Activated CD8-positive, alpha-beta memory T cell treated with anti-CD3 and anti-CD28 coated beads for 48 hours (primary cell): Measurements from ENCODE around the gene SIGLEC7.

ENCODE experiments used
- DNase-seq, 3 experiments: peaks; one replicate each; pipeline ENCODE4 v3.0.0-alpha.2; 2020; ENCODE audit warnings: low read depth in 2 of 3, low spot score in 2 of 3

Gene SIGLEC7

GRCh38 chr19:51166846-51167490, 24.9 kb downstream of the SIGLEC7 start:
- DNase-seq: peak in 1 of 3 experiments; percentile 9

GRCh38 chr19:51168564-51169282, 26.6 kb downstream of the SIGLEC7 start:
- DNase-seq: no peak

GRCh38 chr19:51169283-51169918, 27.3 kb downstream of the SIGLEC7 start:
- DNase-seq: peak; percentile 25 to 45 (median 29)

- DNase-seq: no peak
These were observed 30.1 kb downstream of the SIGLEC7 start for GRCh38 chr19:51172223-51172622.

- DNase-seq: no peak
These were observed 31.6 kb downstream of the SIGLEC7 start for GRCh38 chr19:51173681-51174080.

GRCh38 chr19:51179256-51179655, 37.2 kb downstream of the SIGLEC7 start:
- DNase-seq: no peak

- DNase-seq: no peak
These were observed 39.3 kb downstream of the SIGLEC7 start for GRCh38 chr19:51181377-51181912.

- no peak for DNase-seq
These were observed 39.9 kb downstream of the SIGLEC7 start for GRCh38 chr19:51181913-51182419.

- no peak for DNase-seq
These were observed 41.5 kb downstream of the SIGLEC7 start for GRCh38 chr19:51183629-51184028.

GRCh38 chr19:51185069-51185867, 43.2 kb downstream of the SIGLEC7 start:
- DNase-seq: no peak

GRCh38 chr19:51185868-51186215, 43.7 kb downstream of the SIGLEC7 start:
- no peak for DNase-seq

GRCh38 chr19:51186323-51186722, 44.2 kb downstream of the SIGLEC7 start:
- DNase-seq: no peak

GRCh38 chr19:51187395-51188226, 45.5 kb downstream of the SIGLEC7 start:
- DNase-seq: no peak

- no peak for DNase-seq
These were observed 46.1 kb downstream of the SIGLEC7 start for GRCh38 chr19:51188227-51188559.

- DNase-seq: no peak
These were observed 50.6 kb downstream of the SIGLEC7 start for GRCh38 chr19:51192689-51193088.

GRCh38 chr19:51194527-51195315, 52.6 kb downstream of the SIGLEC7 start:
- no peak for DNase-seq

- DNase-seq: no peak
These were observed 53.1 kb downstream of the SIGLEC7 start for GRCh38 chr19:51195316-51195586.

GRCh38 chr19:51195616-51196015, 53.5 kb downstream of the SIGLEC7 start:
- DNase-seq: no peak

GRCh38 chr19:51196181-51196580, 54.1 kb downstream of the SIGLEC7 start:
- DNase-seq: no peak

- DNase-seq: no peak
These were observed 56.5 kb downstream of the SIGLEC7 start for GRCh38 chr19:51198641-51199040.
